RPMI7951 (cell line): ENCODE results near the gene SLC44A1. TPM values are rescaled to one million over a fixed set of nuclear protein-coding genes. Genes with fewer than 3 reads are reported as not detected.

ENCODE experiments used
- DNase-seq: peaks from one replicate; pipeline ENCODE4 v3.0.0-alpha.2; 2012; ENCODE audit warnings: low read depth
- total RNA-seq: library from RNA; depleted of rRNA; stranded (reverse); fragments of >200 nt; shearing (Covaris generic); gene quantifications from 2 replicates; pipeline ENCODE4 v1.2.3, GENCODE V29; 2014

Gene SLC44A1
- total RNA-seq, 1 experiment from 2014 or later, result 49.6 TPM

- DNase-seq, result peak; percentile 12
Observed at GRCh38 chr9:105333076-105333475, 88.6 kb downstream of the SLC44A1 start.

GRCh38 chr9:105333811-105334210 lies 89.4 kb downstream of the SLC44A1 start:
- DNase-seq, result peak; percentile 18

- DNase-seq, result no peak
Observed at GRCh38 chr9:105338308-105338707, 93.9 kb downstream of the SLC44A1 start.

- no peak for DNase-seq
Observed at GRCh38 chr9:105339849-105340248, 95.4 kb downstream of the SLC44A1 start.

- peak; percentile 70 for DNase-seq
Observed at GRCh38 chr9:105341434-105342146, 97.1 kb downstream of the SLC44A1 start.

- DNase-seq, result peak; percentile 9
Observed at GRCh38 chr9:105342147-105342505, 97.7 kb downstream of the SLC44A1 start.

- DNase-seq, result no peak
Observed at GRCh38 chr9:105344283-105344682, 99.8 kb downstream of the SLC44A1 start.

- DNase-seq, result no peak
Observed at GRCh38 chr9:105345626-105346025, 101.2 kb downstream of the SLC44A1 start.

GRCh38 chr9:105346273-105346672 lies 101.8 kb downstream of the SLC44A1 start:
- DNase-seq, result no peak

- no peak for DNase-seq
Observed at GRCh38 chr9:105354448-105354847, 110.0 kb downstream of the SLC44A1 start.

- peak; percentile 35 for DNase-seq
Observed at GRCh38 chr9:105355781-105356180, 111.3 kb downstream of the SLC44A1 start.

- DNase-seq, result no peak
Observed at GRCh38 chr9:105357937-105358336, 113.5 kb downstream of the SLC44A1 start.

GRCh38 chr9:105359892-105360291 lies 115.4 kb downstream of the SLC44A1 start:
- peak; percentile 85 for DNase-seq

GRCh38 chr9:105360344-105360743 lies 115.9 kb downstream of the SLC44A1 start:
- no peak for DNase-seq

- DNase-seq, result no peak
Observed at GRCh38 chr9:105361873-105362272, 117.4 kb downstream of the SLC44A1 start.

GRCh38 chr9:105362470-105362869 lies 118.0 kb downstream of the SLC44A1 start:
- DNase-seq, result no peak

- DNase-seq, result no peak
Observed at GRCh38 chr9:105363837-105364236, 119.4 kb downstream of the SLC44A1 start.

GRCh38 chr9:105369911-105370310 lies 125.5 kb downstream of the SLC44A1 start:
- DNase-seq, result no peak

GRCh38 chr9:105373723-105374122 lies 129.3 kb downstream of the SLC44A1 start:
- DNase-seq, result no peak

- DNase-seq, result no peak
Observed at GRCh38 chr9:105375323-105375722, 130.9 kb downstream of the SLC44A1 start.

GRCh38 chr9:105376893-105377292 lies 132.4 kb downstream of the SLC44A1 start:
- no peak for DNase-seq

- DNase-seq, result peak; percentile 68
Observed at GRCh38 chr9:105385381-105385985, 141.0 kb downstream of the SLC44A1 start.

GRCh38 chr9:105389796-105390195 lies 145.3 kb downstream of the SLC44A1 start:
- DNase-seq, result no peak

GRCh38 chr9:105390871-105391270 lies 146.4 kb downstream of the SLC44A1 start:
- no peak for DNase-seq
